Cardiac muscle cell (in vitro differentiated cells and primary cell): ENCODE data around the gene PIK3R1. TPM values are rescaled to one million over a fixed set of nuclear protein-coding genes. Genes with fewer than 3 reads are reported as not detected.

Experiments used
- DNase-seq, 2 donors: peaks; one replicate each; pipeline versions ENCODE4 v3.0.0 to v3.0.0-alpha.2; 2010 to 2017; ENCODE audit warnings: low read depth in 1 of 2, low spot score in 1 of 2
- H3K27ac ChIP-seq: fragments of 200-600 bp; sonication (generic); 2 replicates; pipeline ENCODE4 v1.5.1; 2016
- H3K27me3 ChIP-seq: fragments of 200-600 bp; sonication (generic); 2 replicates; pipeline ENCODE4 v1.6.0; 2016; ENCODE audit warnings: control low read depth
- H3K36me3 ChIP-seq: fragments of 200-600 bp; sonication (generic); 2 replicates; pipeline ENCODE4 v1.5.1; 2016; ENCODE audit warnings: control low read depth
- H3K4me1 ChIP-seq: fragments of 200-600 bp; sonication (generic); 2 replicates; pipeline ENCODE4 v1.8.1; 2017; ENCODE audit warnings: low read depth, mild to moderate bottlenecking, mixed run types
- H3K4me3 ChIP-seq: fragments of 200-600 bp; sonication (generic); 2 replicates; pipeline ENCODE4 v1.5.1; 2016; ENCODE audit warnings: mild to moderate bottlenecking
- H3K9me3 ChIP-seq: fragments of 200-600 bp; sonication (generic); 2 replicates; pipeline ENCODE4 v1.5.1; 2017; ENCODE audit warnings: low read depth, mild to moderate bottlenecking, control low read depth
- polyA plus RNA-seq: library from polyadenylated mRNA; unstranded; fragments of >200 nt; fragmentation: Nextera tagmentation; extraction: Ambion mirVana; gene quantifications from 2 replicates; pipeline ENCODE4 v1.2.1, GENCODE V29; 2016
- total RNA-seq: library from RNA; depleted of rRNA; stranded (reverse); fragments of >200 nt; gene quantifications from 2 replicates; pipeline ENCODE4 v1.2.3, GENCODE V29; 2016
- TF ChIP-seq, protein P1 (sequence below): IDR thresholded peaks from 2 replicates; pipeline ENCODE4 v1.5.1; 2012; ENCODE audit warnings: low read depth, mild to moderate bottlenecking, low read length

PIK3R1 gene
- total and polyA plus RNA-seq, 2 experiments from 2014 or later: 15.1 to 17.5 TPM

DNA sequence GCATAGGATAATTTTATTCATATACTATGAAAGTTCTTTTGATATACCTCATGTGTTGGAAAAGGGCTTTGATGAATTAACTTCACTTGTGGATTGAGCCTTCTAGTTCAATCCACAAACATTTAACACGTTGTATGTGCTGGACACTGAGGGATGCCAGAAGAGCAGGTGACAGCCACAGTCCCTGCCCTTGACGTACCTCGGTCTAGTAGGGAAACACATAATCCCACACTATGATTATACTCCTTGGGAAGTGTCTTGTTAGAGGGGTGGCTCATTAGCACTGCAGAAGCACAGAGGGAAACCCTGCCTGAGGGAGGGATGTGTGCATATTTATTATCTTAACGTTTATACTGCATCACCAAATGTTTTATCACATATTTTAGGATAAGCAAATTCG is 61.2 kb downstream of the PIK3R1 start:
- no peak overlapping the region for H3K4me3 ChIP-seq
- TF ChIP-seq, protein P1, sequence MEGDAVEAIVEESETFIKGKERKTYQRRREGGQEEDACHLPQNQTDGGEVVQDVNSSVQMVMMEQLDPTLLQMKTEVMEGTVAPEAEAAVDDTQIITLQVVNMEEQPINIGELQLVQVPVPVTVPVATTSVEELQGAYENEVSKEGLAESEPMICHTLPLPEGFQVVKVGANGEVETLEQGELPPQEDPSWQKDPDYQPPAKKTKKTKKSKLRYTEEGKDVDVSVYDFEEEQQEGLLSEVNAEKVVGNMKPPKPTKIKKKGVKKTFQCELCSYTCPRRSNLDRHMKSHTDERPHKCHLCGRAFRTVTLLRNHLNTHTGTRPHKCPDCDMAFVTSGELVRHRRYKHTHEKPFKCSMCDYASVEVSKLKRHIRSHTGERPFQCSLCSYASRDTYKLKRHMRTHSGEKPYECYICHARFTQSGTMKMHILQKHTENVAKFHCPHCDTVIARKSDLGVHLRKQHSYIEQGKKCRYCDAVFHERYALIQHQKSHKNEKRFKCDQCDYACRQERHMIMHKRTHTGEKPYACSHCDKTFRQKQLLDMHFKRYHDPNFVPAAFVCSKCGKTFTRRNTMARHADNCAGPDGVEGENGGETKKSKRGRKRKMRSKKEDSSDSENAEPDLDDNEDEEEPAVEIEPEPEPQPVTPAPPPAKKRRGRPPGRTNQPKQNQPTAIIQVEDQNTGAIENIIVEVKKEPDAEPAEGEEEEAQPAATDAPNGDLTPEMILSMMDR: no peak
- peaks cover 9% of the 10 kb centered on the region for H3K4me1 ChIP-seq
- no peaks in the 10 kb centered on the region for H3K27me3 ChIP-seq
- no peak overlapping the region for H3K27ac ChIP-seq
- no peaks in the 10 kb centered on the region for H3K9me3 ChIP-seq
- peaks cover 13% of the 10 kb centered on the region for H3K36me3 ChIP-seq
- DNase-seq: no peak

DNA sequence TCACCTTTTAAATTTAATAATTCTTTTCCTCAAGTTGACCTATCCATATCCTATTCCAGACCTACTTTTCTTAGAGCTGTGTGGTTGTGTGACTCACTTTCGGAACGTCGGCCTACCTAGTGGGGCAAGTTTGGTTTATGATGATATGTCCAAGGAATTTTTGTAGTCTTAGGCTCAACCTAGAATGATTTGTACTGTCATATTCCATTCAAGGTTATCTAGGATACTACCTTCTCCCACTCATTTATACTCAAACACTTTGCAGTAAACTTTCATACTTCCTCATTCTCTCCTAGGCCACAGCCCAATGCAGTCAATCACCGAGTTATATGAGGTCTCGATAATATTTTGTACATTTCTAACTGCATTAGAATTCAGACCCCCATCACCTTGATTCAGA is 61.9 kb downstream of the PIK3R1 start:
- no peak overlapping the region for H3K4me3 ChIP-seq
- peaks cover 14% of the 10 kb centered on the region for H3K36me3 ChIP-seq

DNA sequence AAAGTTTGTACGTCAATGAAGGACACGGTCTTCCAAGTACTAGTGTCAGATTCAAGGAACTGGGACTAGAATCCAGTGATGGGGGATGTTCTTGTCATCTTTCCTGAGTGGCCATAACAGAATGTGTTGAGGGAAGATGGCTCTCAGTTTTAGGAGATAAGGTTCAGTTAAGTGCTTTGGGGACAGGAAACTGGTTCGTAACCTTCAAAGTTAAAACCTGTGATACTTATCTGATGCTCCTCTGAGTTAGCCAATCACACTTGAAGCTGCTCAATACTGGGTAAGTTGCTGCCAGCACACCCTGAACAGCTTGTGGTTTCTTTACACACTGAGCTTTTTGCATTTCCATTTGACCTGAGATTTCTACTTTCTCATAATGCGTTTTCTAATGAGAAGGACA is 64.4 kb downstream of the PIK3R1 start:
- H3K9me3 ChIP-seq: no peaks in the 10 kb centered on the region
- H3K27me3 ChIP-seq: no peaks in the 10 kb centered on the region
- no peak overlapping the region for H3K27ac ChIP-seq
- no peak overlapping the region for H3K4me3 ChIP-seq
- H3K4me1 ChIP-seq: no peaks in the 10 kb centered on the region
- H3K36me3 ChIP-seq: peaks cover 14% of the 10 kb centered on the region
- TF ChIP-seq, protein P1: no peak
- no peak for DNase-seq

More for the DNA sequence above, 61.9 kb downstream of the PIK3R1 start:
- no peaks in the 10 kb centered on the region for H3K9me3 ChIP-seq
- peaks cover 9% of the 10 kb centered on the region for H3K4me1 ChIP-seq
- TF ChIP-seq, protein P1: no peak
- no peak for DNase-seq
- no peak overlapping the region for H3K27ac ChIP-seq
- H3K27me3 ChIP-seq: no peaks in the 10 kb centered on the region

DNA sequence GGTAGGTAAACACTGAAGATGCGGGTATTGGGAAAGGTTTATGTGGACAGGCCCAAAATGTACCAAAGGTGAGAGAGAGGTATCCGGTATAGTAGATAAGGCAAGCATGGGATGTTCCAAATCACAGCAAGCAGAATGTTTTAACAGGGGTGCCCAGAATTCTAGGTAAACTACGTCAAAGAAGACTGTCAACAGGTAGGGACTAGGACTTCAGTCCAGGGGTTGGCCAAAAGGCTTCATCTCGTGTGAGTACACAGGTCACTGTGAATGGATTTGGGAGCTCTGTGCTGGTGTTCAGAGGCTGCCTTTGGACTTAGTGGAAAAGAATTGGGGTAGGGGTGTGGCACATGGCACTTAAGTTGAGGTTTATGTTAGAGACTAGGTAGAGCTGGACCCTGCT is 66.4 kb downstream of the PIK3R1 start:
- H3K36me3 ChIP-seq: peaks cover 14% of the 10 kb centered on the region
- TF ChIP-seq, protein P1: no peak
- H3K9me3 ChIP-seq: no peaks in the 10 kb centered on the region
- no peaks in the 10 kb centered on the region for H3K27me3 ChIP-seq
- DNase-seq: no peak
- no peak overlapping the region for H3K27ac ChIP-seq
- no peak overlapping the region for H3K4me3 ChIP-seq
- H3K4me1 ChIP-seq: peaks cover 7% of the 10 kb centered on the region

DNA sequence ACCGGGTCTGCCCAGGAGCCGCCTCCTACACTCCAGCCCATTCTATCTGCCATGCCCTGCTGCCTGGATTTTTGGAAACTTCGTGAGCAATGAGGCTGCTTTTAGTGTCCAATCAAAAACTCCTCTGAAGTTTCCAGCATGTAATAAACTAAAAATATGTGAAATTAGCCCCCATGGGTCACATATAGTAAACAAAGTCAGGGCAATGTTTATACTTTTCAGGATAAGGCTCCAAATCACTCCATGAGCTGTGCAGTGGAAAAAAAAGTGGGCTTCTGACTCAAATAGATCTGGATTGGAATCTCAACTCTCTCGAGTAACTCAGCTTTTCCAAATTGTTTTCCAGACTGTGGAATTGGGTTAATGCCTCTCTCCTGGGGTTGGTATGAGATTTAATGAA is 68.2 kb downstream of the PIK3R1 start:
- H3K27me3 ChIP-seq: no peaks in the 10 kb centered on the region
- no peak for DNase-seq
- H3K27ac ChIP-seq: no peak overlapping the region
- peaks cover 14% of the 10 kb centered on the region for H3K4me1 ChIP-seq
- H3K36me3 ChIP-seq: peaks cover 14% of the 10 kb centered on the region
- TF ChIP-seq, protein P1: no peak
- no peak overlapping the region for H3K4me3 ChIP-seq
- H3K9me3 ChIP-seq: no peaks in the 10 kb centered on the region
